ENCODE data around the gene SBK2. TPM values are rescaled to one million over a fixed set of nuclear protein-coding genes. Genes with fewer than 3 reads are reported as not detected.

SBK2 gene
- total RNA-seq, 2 experiments from 2014 or later: not detected

- Mint-ChIP-seq H3K27ac (no peak overlapping the region), H3K36me3 (ENCODE audit: low read depth) (no peaks in the 10 kb centered on the region), H3K4me1 (ENCODE audit: low read depth) (no peaks in the 10 kb centered on the region), H3K4me3 (no peak overlapping the region), H3K9me3 (no peaks in the 10 kb centered on the region), H3K27me3 (no peaks in the 10 kb centered on the region)
- H3K4me1 ChIP-seq (ENCODE audit: insufficient read depth, low read length): no peaks in the 10 kb centered on the region
- TF ChIP-seq CTCF (IDR thresholded peaks at IDR 0.05): no peak
- DNase-seq (peak in 5 of 14 experiments; percentile 8 to 27 (median 13)), ATAC-seq (ENCODE audit: poor library complexity) (peak; percentile 74)
- H3K9me3 ChIP-seq (ENCODE audit: control insufficient read depth in 1 of 2, insufficient read depth in 1 of 2, low read length in 2 of 2): no peaks in the 10 kb centered on the region
- H3K4me3 ChIP-seq (ENCODE audit: low read length): no peak overlapping the region
- H3K27ac ChIP-seq (ENCODE audit: low read depth in 1 of 2, low read length in 2 of 2): no peak overlapping the region
- H3K27me3 ChIP-seq (ENCODE audit: control insufficient read depth in 1 of 2, insufficient read depth in 2 of 2, low read length in 2 of 2): no peaks in the 10 kb centered on the region
- H3K36me3 ChIP-seq (ENCODE audit: insufficient read depth, low read length): no peaks in the 10 kb centered on the region
- ChIA-PET POLR2A (interaction anchor here (1.2 to 1.5 kb wide), 4 partner anchors 73 to 108 kb away, joined by 3 to 5 read pairs (median 4); partner anchors contain the start of genes FIZ1, ZNF784 and ZNF865), CTCF (no interaction called here)
- intact Hi-C loops (cut with DNase I, micrococcal nuclease): no loop called here
Observed at GRCh38 chr19:55526216-55527196, 10.4 kb downstream of the SBK2 start.

- Mint-ChIP-seq H3K27ac (no peak overlapping the region), H3K9me3 (no peaks in the 10 kb centered on the region)
Observed at GRCh38 chr19:55525289-55526101, 11.4 kb downstream of the SBK2 start.

More at GRCh38 chr19:55525289-55526101, 11.4 kb downstream of the SBK2 start:
- Histone ChIP-seq H3K4me1 (ENCODE audit: insufficient read depth, low read length) (no peaks in the 10 kb centered on the region), H3K4me3 (ENCODE audit: low read length) (no peak overlapping the region), H3K9me3 (ENCODE audit: control insufficient read depth in 1 of 2, insufficient read depth in 1 of 2, low read length in 2 of 2) (no peaks in the 10 kb centered on the region), H3K36me3 (ENCODE audit: insufficient read depth, low read length) (no peaks in the 10 kb centered on the region), H3K27me3 (ENCODE audit: control insufficient read depth in 1 of 2, insufficient read depth in 2 of 2, low read length in 2 of 2) (no peaks in the 10 kb centered on the region), H3K27ac (ENCODE audit: low read depth in 1 of 2, low read length in 2 of 2) (no peak overlapping the region)
- POLR2A ChIA-PET: interaction anchor here (1.2 to 1.5 kb wide), 4 partner anchors 74 to 109 kb away, joined by 3 to 5 read pairs (median 4); partner anchors contain the start of genes FIZ1, ZNF784 and ZNF865
- intact Hi-C loops (cut with DNase I, micrococcal nuclease): no loop called here
- TF ChIP-seq CTCF (IDR thresholded peaks at IDR 0.05): no peak
- no peak for DNase-seq
- no peak overlapping the region for H3K4me3 Mint-ChIP-seq
- H3K27me3 Mint-ChIP-seq: no peaks in the 10 kb centered on the region
- ATAC-seq (ENCODE audit: poor library complexity): no peak
- no peaks in the 10 kb centered on the region for H3K4me1 Mint-ChIP-seq (ENCODE audit: low read depth)
- CTCF ChIA-PET: no interaction called here
- no peaks in the 10 kb centered on the region for H3K36me3 Mint-ChIP-seq (ENCODE audit: low read depth)

All from CD4-positive, alpha-beta T cell (primary cell).